Heart left ventricle (tissue), 13 donors: ENCODE results near the gene NCR1.

Source experiments
- POLR2A ChIP-seq, 2 donors: fragments of 450-650 bp; IDR thresholded peaks; one replicate each; pipeline ENCODE4 v1.6.1; 2017; ENCODE audit warnings: antibody characterized with exemption in 2 of 2, mild to moderate bottlenecking in 2 of 2, moderate library complexity in 2 of 2
- TF ChIP-seq, protein P1 (sequence below), 12 donors: fragments of 200-600 bp; sonication (generic) in 4 of 12; IDR thresholded peaks; one replicate each; pipeline versions ENCODE4 v1.5.0 to v1.8.0; 2018 to 2022; ENCODE audit warnings: antibody characterized with exemption in 12 of 12, mild to moderate bottlenecking in 5 of 12
- donor health status: ischemic (EF 13 %, LVEDD 7.1; RV severe dilation, severe dysfunction).
- donor health status: DM: no; HTN: yes; CAD: no.
- donor health status: DM: no; HTN: no; CAD: no.
- donor health status: ischemic (EF 25% LVEDD 6.9; RV normal size, moderate dysfunction).
- donor health status: ischemic (EF 25% LVEDD 5.7; RV mildly dilated, moderate dysfunction).
- donor health status: ischemic (EF 35%, LVEDD 5.7; RV mildly dilated, moderate dysfunction).
- donor health status: nonischemic (EF 11% LVEDD 7.7; RV severe dilation, severe dysfunction).
- donor health status: DM: yes; HTN: yes; CAD: no.
- donor health status: PGD.
- donor health status: ischemic (EF 29% LVEDD 5.4; RV normal size, mild dysfunction).
- donor health status: nonischemic (EF 23%, LVEDD 6.1; RV moderate dilation, normal function).

GRCh38 chr19:54881884-54882283 is 24.1 kb upstream of the NCR1 start:
- TF ChIP-seq, protein P1, sequence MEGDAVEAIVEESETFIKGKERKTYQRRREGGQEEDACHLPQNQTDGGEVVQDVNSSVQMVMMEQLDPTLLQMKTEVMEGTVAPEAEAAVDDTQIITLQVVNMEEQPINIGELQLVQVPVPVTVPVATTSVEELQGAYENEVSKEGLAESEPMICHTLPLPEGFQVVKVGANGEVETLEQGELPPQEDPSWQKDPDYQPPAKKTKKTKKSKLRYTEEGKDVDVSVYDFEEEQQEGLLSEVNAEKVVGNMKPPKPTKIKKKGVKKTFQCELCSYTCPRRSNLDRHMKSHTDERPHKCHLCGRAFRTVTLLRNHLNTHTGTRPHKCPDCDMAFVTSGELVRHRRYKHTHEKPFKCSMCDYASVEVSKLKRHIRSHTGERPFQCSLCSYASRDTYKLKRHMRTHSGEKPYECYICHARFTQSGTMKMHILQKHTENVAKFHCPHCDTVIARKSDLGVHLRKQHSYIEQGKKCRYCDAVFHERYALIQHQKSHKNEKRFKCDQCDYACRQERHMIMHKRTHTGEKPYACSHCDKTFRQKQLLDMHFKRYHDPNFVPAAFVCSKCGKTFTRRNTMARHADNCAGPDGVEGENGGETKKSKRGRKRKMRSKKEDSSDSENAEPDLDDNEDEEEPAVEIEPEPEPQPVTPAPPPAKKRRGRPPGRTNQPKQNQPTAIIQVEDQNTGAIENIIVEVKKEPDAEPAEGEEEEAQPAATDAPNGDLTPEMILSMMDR (IDR thresholded peaks at IDR 0.05) = no peak
- no peak for TF ChIP-seq POLR2A (IDR thresholded peaks at IDR 0.05)
